T-helper 2 cell treated with Interferon-gamma antibody and Interleukin-4, amounts not matched to agents 5 μg/mL and 100 μg/mL, for 36 hours (primary cell): ENCODE measurements around the gene ACAD11.

ENCODE experiments used
- DNase-seq: peaks from one replicate; pipeline ENCODE4 v3.0.0; 2021; ENCODE audit warnings: low spot score
- H3K27ac Mint-ChIP-seq: one replicate; pipeline ENCODE4 v1.8.0; 2021; ENCODE audit warnings: mild to moderate bottlenecking, mixed read lengths
- H3K27me3 Mint-ChIP-seq: one replicate; pipeline ENCODE4 v1.8.0; 2021; ENCODE audit warnings: low read depth, mixed read lengths
- H3K36me3 Mint-ChIP-seq: one replicate; pipeline ENCODE4 v1.8.0; 2021; ENCODE audit warnings: low read depth, mixed read lengths
- H3K4me1 Mint-ChIP-seq: one replicate; pipeline ENCODE4 v1.8.0; 2021; ENCODE audit warnings: low read depth, mixed read lengths
- H3K4me3 Mint-ChIP-seq: one replicate; pipeline ENCODE4 v1.8.0; 2022; ENCODE audit warnings: mild to moderate bottlenecking, moderate library complexity, mixed read lengths
- H3K9me3 Mint-ChIP-seq: one replicate; pipeline ENCODE4 v1.8.0; 2021; ENCODE audit warnings: mixed read lengths

ACAD11 gene

DNA sequence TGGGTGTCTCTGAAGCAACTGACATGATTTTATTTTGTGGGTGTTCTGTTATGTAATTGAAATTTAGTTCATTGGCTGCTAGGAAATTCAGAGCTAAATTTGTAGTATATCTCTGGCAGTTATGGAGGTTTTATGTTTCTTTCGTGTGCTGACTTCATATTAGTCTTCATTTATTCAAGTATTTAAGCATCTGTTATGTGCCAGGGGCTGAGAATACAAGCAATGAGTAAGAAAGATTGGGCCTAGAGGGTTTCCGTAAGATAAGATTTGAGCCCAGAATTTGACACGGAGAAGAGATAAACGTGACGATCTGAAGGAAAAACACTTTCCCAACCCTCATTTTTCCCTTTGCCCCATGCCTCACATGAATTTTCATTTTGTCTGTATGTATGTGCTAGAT lies 137.7 kb downstream of the ACAD11 start:
- Mint-ChIP-seq H3K27me3 (no peaks in the 10 kb centered on the region), H3K4me1 (peaks cover 10% of the 10 kb centered on the region), H3K9me3 (no peaks in the 10 kb centered on the region), H3K36me3 (peaks cover 59% of the 10 kb centered on the region), H3K4me3 (no peak overlapping the region), H3K27ac (no peak overlapping the region)
- DNase-seq = no peak

GRCh38 chr3:132519914-132520313 lies 139.7 kb downstream of the ACAD11 start:
- Mint-ChIP-seq H3K27ac (no peak overlapping the region), H3K27me3 (no peaks in the 10 kb centered on the region)
- DNase-seq = no peak

GRCh38 chr3:132517311-132517710 lies 142.3 kb downstream of the ACAD11 start:
- Mint-ChIP-seq H3K9me3 (no peaks in the 10 kb centered on the region), H3K4me1 (peaks cover 9% of the 10 kb centered on the region), H3K27me3 (no peaks in the 10 kb centered on the region), H3K4me3 (no peak overlapping the region), H3K36me3 (peaks cover 51% of the 10 kb centered on the region), H3K27ac (no peak overlapping the region)
- no peak for DNase-seq

More at GRCh38 chr3:132519914-132520313, 139.7 kb downstream of the ACAD11 start:
- H3K9me3 Mint-ChIP-seq = no peaks in the 10 kb centered on the region
- H3K4me1 Mint-ChIP-seq = peaks cover 10% of the 10 kb centered on the region
- H3K36me3 Mint-ChIP-seq = peaks cover 56% of the 10 kb centered on the region
- no peak overlapping the region for H3K4me3 Mint-ChIP-seq

GRCh38 chr3:132513057-132513456 lies 146.6 kb downstream of the ACAD11 start:
- no peaks in the 10 kb centered on the region for H3K27me3 Mint-ChIP-seq
- H3K4me1 Mint-ChIP-seq = no peaks in the 10 kb centered on the region
- no peaks in the 10 kb centered on the region for H3K9me3 Mint-ChIP-seq
- H3K4me3 Mint-ChIP-seq = no peak overlapping the region
- H3K27ac Mint-ChIP-seq = no peak overlapping the region
- H3K36me3 Mint-ChIP-seq = peaks cover 43% of the 10 kb centered on the region
- DNase-seq = no peak

- Mint-ChIP-seq H3K4me3 (no peak overlapping the region), H3K4me1 (no peaks in the 10 kb centered on the region), H3K9me3 (no peaks in the 10 kb centered on the region), H3K27ac (no peak overlapping the region), H3K36me3 (peaks cover 38% of the 10 kb centered on the region), H3K27me3 (no peaks in the 10 kb centered on the region)
- no peak for DNase-seq
Measured at GRCh38 chr3:132509506-132509905, 150.1 kb downstream of the ACAD11 start.

GRCh38 chr3:132509096-132509495 lies 150.5 kb downstream of the ACAD11 start:
- Mint-ChIP-seq H3K9me3 (no peaks in the 10 kb centered on the region), H3K27ac (no peak overlapping the region), H3K4me1 (no peaks in the 10 kb centered on the region), H3K36me3 (peaks cover 35% of the 10 kb centered on the region), H3K27me3 (no peaks in the 10 kb centered on the region), H3K4me3 (no peak overlapping the region)
- no peak for DNase-seq
